Endometrium (tissue), 2 donors: ENCODE data around the gene SV2A.
A peak's percentile ranks its signal among the peaks of the same experiment; 100 is the strongest.
"Not testable (repeated sequence)": the region's sequence is repeated elsewhere in the genome, so short reads cannot be mapped to it uniquely, and the experiment has no call there.

Experiments
- FAIRE-seq: peaks from 2 replicates; lab custom pipeline; 2012; peaks lifted over from hg19 to GRCh38; lab: Jason Lieb, UNC
- donor health status: control.
- donor health status: control.

Gene SV2A

GRCh38 chr1:149928401-149928724, 10.7 kb upstream of the SV2A start:
- FAIRE-seq: no peak

- FAIRE-seq: peak; percentile 50
These were observed 10.1 kb upstream of the SV2A start, which contains the start of gene SF3B4 for GRCh38 chr1:149927563-149928400. SF3B4 (minus strand) TSS chr1:149927803; CDS start chr1:149927759, 44 bp downstream.

- FAIRE-seq: no peak
These were observed 9.5 kb upstream of the SV2A start for GRCh38 chr1:149927056-149927562.

- FAIRE-seq: no peak
These were observed 8.7 kb upstream of the SV2A start for GRCh38 chr1:149926296-149926695.

GRCh38 chr1:149925751-149926150, 8.1 kb upstream of the SV2A start:
- no peak for FAIRE-seq

GRCh38 chr1:149925345-149925744, 7.7 kb upstream of the SV2A start:
- FAIRE-seq: no peak

GRCh38 chr1:149923626-149924025, 6.0 kb upstream of the SV2A start:
- no peak for FAIRE-seq

- no peak for FAIRE-seq
These were observed 769 bp downstream of the SV2A start for GRCh38 chr1:149916898-149917252.

- no peak for FAIRE-seq
These were observed 1.3 kb downstream of the SV2A start for GRCh38 chr1:149916193-149916897.

GRCh38 chr1:149915429-149916192, 2.0 kb downstream of the SV2A start:
- no peak for FAIRE-seq

- FAIRE-seq: no peak
These were observed 3.1 kb downstream of the SV2A start for GRCh38 chr1:149914545-149914944.

GRCh38 chr1:149906570-149907075, 11.0 kb downstream of the SV2A start:
- FAIRE-seq: no peak

GRCh38 chr1:149903836-149904491, 13.7 kb downstream of the SV2A start:
- FAIRE-seq: no peak

GRCh38 chr1:149899460-149900284, 18.0 kb downstream of the SV2A start, which contains the start of gene BOLA1:
BOLA1 (plus strand) TSS chr1:149899568; CDS start chr1:149900060, 492 bp downstream.
- peak; percentile 60 for FAIRE-seq

- no peak for FAIRE-seq
These were observed 21.1 kb downstream of the SV2A start for GRCh38 chr1:149896575-149896974.

GRCh38 chr1:149888999-149889289, 28.7 kb downstream of the SV2A start:
- no peak for FAIRE-seq

GRCh38 chr1:149888247-149888998, 29.2 kb downstream of the SV2A start:
- no peak for FAIRE-seq

- FAIRE-seq: peak; percentile 96
These were observed 30.0 kb downstream of the SV2A start for GRCh38 chr1:149887456-149888246.

- FAIRE-seq: not testable (repeated sequence)
These were observed 30.5 kb downstream of the SV2A start for GRCh38 chr1:149887196-149887455.
